Measurements from ENCODE around the gene SAA1. TPM values are rescaled to one million over a fixed set of nuclear protein-coding genes. Genes with fewer than 3 reads are reported as not detected.

SAA1 gene
- total RNA-seq: not detected in 2 replicates

DNA sequence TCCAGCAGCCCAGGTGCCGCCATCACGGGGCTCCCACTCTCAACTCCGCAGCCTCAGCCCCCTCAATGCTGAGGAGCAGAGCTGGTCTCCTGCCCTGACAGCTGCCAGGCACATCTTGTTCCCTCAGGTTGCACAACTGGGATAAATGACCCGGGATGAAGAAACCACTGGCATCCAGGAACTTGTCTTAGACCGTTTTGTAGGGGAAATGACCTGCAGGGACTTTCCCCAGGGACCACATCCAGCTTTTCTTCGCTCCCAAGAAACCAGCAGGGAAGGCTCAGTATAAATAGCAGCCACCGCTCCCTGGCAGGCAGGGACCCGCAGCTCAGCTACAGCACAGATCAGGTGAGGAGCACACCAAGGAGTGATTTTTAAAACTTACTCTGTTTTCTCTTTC, at the start of gene SAA1:
TSS of gene SAA1 (plus strand) at position 316 of the 400 bp plus-strand sequence. CDS start 624 bp downstream, outside the sequence.

DNA sequence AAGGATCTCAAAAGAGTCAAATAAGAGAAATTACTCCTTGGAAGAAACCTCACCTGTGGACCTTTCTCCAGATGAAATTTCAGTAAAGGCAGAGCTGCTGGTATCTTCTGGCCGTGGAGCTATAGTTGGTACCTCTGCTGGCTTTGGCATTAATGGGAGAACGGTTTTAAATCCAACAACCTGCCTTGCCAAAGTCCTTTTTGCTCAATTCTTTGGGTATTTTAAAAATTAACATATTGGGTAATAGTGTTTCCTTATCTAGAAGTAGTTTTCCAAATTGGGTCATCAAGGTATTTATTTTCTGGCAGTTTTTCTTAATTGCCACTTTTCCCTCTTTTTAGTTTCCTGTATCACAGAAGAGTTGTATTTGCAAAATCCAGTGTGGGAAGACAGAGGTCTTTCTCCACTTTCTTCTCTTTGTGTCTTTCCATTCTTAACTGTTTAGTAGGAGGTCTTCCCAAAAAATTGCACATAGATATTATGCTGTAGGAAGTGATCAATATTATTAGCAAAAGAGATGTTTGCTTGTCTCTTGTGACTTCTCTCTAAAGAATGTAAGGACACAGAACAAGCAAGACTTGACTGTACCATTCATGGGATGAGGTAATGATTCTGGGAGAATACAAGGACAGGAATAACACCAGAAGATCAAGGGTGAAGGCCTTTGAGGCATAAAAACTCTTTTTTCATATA, 29.3 kb upstream of the SAA1 start, which contains the start of gene SAA4:
TSS of gene SAA4 (minus strand) at position 139 of the 693 bp plus-strand sequence. CDS start 876 bp downstream, outside the sequence.

DNA sequence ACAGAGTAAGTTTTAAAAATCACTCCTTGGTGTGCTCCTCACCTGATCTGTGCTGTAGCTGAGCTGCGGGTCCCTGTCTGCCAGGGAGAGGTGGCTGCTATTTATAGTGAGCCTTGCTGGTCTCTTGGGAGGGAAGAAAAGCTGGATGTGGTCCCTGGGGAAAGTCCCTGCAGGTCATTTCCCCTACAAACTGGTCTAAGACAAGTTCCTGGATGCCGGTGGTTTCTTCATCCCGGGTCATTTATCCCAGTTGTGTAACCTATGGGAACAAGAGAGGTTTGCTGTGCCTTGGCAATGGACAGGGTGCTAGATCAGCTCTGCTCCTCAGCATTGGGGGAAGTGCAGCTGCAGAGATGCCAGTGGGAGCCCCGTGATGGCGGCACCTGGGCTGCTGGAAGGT, 17.5 kb upstream of the SAA1 start, which contains the start of gene SAA2:
TSS of gene SAA2 (minus strand) at position 108 of the 400 bp plus-strand sequence. CDS start 657 bp downstream, outside the sequence.

Other genes starting within 250 kb of the SAA1 start
- under 0.01 TPM in 1 of 2 replicates, not detected in the other for gene TPH1, start 220.0 kb upstream of the SAA1 start, total RNA-seq
- 15.3 and 16.2 TPM in 2 replicates for gene SAAL1, start 160.2 kb upstream of the SAA1 start, total RNA-seq
- 1.3 TPM in 1 of 2 replicates, not detected in the other for gene MRGPRX3, start 133.7 kb upstream of the SAA1 start, total RNA-seq
- 0.57 TPM in 1 of 2 replicates, not detected in the other for gene MRGPRX4, start 93.4 kb upstream of the SAA1 start, total RNA-seq
- not detected in 2 replicates for gene SAA4, start 29.5 kb upstream of the SAA1 start, total RNA-seq
- not detected in 2 replicates for gene SAA2, start 17.6 kb upstream of the SAA1 start, total RNA-seq
- 17.8 and 34.0 TPM in 2 replicates for gene HPS5, start 55.9 kb downstream of the SAA1 start, total RNA-seq
- 27.8 and 56.1 TPM in 2 replicates for gene GTF2H1, start 56.3 kb downstream of the SAA1 start, total RNA-seq
- gene LDHA, start 128.3 kb downstream of the SAA1 start, total RNA-seq: 267 and 294 TPM in 2 replicates
- not detected in 2 replicates for gene LDHC, start 146.1 kb downstream of the SAA1 start, total RNA-seq
- gene LDHAL6A, start 189.6 kb downstream of the SAA1 start, total RNA-seq: not detected in 2 replicates

Measured in bladder microvascular endothelial cell (primary cell).